Measurements from ENCODE around the gene TUBA4A. TPM values are rescaled to one million over a fixed set of nuclear protein-coding genes. Genes with fewer than 3 reads are reported as not detected.

TUBA4A gene
- total and polyA plus RNA-seq, 9 of the 15 experiments (the other 6 are each of a cell fraction or from before 2014, with no cell fraction given) = 25.1 to 174 (median 42.4) TPM

DNA sequence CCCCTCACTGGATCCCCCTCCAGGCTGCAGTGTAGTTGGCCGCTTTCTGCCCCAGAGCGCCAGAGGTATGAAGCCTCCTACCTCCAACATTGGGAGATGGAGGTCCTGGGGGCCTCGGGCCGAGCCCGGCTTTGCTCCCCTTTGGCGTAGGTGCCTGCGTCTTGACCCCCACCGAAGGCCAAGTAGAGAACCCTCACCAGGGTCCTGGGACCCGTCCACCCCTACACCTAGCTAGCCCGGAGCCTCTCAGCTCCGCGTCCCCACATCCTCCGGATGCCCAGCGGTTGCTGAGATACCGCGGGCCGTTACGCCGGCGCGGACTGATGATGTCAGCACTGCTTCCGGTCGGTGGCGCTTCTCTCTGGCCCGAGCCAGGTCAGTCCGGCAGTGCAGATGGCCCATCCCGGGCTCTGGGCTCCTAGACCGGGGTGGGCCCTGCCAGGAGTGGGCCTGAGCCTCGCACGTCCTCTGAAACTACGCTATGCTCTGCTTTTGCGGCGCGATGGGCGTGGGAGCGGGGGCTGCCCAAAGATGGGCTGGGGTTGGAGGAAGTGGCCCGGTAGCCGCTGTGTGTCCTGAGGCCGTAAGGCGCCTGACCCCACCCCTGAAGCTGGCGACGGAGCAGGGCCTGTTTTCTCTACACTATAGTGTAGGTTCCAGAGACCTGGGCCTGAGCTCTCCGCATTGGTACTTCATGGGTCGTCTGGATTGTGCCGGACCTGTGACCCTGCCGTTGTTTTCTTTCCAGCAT lies 8.4 kb downstream of the TUBA4A start, which contains the start of the genes GLB1L and STK16 (continued):
- TF ChIP-seq, protein P1, sequence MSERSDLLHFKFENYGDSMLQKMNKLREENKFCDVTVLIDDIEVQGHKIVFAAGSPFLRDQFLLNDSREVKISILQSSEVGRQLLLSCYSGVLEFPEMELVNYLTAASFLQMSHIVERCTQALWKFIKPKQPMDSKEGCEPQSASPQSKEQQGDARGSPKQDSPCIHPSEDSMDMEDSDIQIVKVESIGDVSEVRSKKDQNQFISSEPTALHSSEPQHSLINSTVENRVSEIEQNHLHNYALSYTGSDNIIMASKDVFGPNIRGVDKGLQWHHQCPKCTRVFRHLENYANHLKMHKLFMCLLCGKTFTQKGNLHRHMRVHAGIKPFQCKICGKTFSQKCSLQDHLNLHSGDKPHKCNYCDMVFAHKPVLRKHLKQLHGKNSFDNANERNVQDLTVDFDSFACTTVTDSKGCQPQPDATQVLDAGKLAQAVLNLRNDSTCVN (CRISPR knock-in tag; IDR thresholded peaks at IDR 0.05) = no peak
- no peak for TF ChIP-seq FOSL1 (tag; conservative IDR thresholded peaks at IDR 0.05)
- TF ChIP-seq POU5F1 (IDR thresholded peaks at IDR 0.05; ENCODE audit: borderline replicate concordance, low read depth, low read length, partially characterized antibody) = no peak
- TF ChIP-seq, protein P2, sequence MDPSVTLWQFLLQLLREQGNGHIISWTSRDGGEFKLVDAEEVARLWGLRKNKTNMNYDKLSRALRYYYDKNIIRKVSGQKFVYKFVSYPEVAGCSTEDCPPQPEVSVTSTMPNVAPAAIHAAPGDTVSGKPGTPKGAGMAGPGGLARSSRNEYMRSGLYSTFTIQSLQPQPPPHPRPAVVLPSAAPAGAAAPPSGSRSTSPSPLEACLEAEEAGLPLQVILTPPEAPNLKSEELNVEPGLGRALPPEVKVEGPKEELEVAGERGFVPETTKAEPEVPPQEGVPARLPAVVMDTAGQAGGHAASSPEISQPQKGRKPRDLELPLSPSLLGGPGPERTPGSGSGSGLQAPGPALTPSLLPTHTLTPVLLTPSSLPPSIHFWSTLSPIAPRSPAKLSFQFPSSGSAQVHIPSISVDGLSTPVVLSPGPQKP (CRISPR knock-in tag; IDR thresholded peaks at IDR 0.05) = peak; percentile 98
- TF ChIP-seq, protein P3, sequence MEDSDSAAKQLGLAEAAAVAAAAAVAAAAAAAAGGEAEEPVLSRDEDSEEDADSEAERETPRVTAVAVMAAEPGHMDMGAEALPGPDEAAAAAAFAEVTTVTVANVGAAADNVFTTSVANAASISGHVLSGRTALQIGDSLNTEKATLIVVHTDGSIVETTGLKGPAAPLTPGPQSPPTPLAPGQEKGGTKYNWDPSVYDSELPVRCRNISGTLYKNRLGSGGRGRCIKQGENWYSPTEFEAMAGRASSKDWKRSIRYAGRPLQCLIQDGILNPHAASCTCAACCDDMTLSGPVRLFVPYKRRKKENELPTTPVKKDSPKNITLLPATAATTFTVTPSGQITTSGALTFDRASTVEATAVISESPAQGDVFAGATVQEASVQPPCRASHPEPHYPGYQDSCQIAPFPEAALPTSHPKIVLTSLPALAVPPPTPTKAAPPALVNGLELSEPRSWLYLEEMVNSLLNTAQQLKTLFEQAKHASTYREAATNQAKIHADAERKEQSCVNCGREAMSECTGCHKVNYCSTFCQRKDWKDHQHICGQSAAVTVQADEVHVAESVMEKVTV (CRISPR knock-in tag; IDR thresholded peaks at IDR 0.05) = no peak
- peak; percentile 86 for TF ChIP-seq POLR2B (IDR thresholded peaks at IDR 0.05; ENCODE audit: low read depth, partially characterized antibody)
- TF ChIP-seq NCOA4 (IDR thresholded peaks at IDR 0.05; ENCODE audit: partially characterized antibody) = no peak
- no peak for TF ChIP-seq MCM3 (IDR thresholded peaks at IDR 0.05)
- TF ChIP-seq, protein P4, sequence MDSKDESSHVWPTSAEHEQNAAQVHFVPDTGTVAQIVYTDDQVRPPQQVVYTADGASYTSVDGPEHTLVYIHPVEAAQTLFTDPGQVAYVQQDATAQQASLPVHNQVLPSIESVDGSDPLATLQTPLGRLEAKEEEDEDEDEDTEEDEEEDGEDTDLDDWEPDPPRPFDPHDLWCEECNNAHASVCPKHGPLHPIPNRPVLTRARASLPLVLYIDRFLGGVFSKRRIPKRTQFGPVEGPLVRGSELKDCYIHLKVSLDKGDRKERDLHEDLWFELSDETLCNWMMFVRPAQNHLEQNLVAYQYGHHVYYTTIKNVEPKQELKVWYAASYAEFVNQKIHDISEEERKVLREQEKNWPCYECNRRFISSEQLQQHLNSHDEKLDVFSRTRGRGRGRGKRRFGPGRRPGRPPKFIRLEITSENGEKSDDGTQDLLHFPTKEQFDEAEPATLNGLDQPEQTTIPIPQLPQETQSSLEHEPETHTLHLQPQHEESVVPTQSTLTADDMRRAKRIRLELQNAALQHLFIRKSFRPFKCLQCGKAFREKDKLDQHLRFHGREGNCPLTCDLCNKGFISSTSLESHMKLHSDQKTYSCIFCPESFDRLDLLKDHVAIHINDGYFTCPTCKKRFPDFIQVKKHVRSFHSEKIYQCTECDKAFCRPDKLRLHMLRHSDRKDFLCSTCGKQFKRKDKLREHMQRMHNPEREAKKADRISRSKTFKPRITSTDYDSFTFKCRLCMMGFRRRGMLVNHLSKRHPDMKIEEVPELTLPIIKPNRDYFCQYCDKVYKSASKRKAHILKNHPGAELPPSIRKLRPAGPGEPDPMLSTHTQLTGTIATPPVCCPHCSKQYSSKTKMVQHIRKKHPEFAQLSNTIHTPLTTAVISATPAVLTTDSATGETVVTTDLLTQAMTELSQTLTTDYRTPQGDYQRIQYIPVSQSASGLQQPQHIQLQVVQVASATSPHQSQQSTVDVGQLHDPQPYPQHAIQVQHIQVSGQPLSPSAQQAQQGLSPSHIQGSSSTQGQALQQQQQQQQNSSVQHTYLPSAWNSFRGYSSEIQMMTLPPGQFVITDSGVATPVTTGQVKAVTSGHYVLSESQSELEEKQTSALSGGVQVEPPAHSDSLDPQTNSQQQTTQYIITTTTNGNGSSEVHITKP (IDR thresholded peaks at IDR 0.05; ENCODE audit: partially characterized antibody) = peak; percentile 50
- TF ChIP-seq ZNF444 (CRISPR knock-in tag; IDR thresholded peaks at IDR 0.05) = no peak
- TF ChIP-seq RFX1 (IDR thresholded peaks at IDR 0.05) = peak; percentile 88
- TF ChIP-seq, protein P5, sequence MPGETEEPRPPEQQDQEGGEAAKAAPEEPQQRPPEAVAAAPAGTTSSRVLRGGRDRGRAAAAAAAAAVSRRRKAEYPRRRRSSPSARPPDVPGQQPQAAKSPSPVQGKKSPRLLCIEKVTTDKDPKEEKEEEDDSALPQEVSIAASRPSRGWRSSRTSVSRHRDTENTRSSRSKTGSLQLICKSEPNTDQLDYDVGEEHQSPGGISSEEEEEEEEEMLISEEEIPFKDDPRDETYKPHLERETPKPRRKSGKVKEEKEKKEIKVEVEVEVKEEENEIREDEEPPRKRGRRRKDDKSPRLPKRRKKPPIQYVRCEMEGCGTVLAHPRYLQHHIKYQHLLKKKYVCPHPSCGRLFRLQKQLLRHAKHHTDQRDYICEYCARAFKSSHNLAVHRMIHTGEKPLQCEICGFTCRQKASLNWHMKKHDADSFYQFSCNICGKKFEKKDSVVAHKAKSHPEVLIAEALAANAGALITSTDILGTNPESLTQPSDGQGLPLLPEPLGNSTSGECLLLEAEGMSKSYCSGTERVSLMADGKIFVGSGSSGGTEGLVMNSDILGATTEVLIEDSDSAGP (CRISPR knock-in tag; IDR thresholded peaks at IDR 0.05) = no peak
- no peak for TF ChIP-seq ZNF79 (CRISPR knock-in tag; IDR thresholded peaks at IDR 0.05; ENCODE audit: low read depth)
- TF ChIP-seq, protein P6, sequence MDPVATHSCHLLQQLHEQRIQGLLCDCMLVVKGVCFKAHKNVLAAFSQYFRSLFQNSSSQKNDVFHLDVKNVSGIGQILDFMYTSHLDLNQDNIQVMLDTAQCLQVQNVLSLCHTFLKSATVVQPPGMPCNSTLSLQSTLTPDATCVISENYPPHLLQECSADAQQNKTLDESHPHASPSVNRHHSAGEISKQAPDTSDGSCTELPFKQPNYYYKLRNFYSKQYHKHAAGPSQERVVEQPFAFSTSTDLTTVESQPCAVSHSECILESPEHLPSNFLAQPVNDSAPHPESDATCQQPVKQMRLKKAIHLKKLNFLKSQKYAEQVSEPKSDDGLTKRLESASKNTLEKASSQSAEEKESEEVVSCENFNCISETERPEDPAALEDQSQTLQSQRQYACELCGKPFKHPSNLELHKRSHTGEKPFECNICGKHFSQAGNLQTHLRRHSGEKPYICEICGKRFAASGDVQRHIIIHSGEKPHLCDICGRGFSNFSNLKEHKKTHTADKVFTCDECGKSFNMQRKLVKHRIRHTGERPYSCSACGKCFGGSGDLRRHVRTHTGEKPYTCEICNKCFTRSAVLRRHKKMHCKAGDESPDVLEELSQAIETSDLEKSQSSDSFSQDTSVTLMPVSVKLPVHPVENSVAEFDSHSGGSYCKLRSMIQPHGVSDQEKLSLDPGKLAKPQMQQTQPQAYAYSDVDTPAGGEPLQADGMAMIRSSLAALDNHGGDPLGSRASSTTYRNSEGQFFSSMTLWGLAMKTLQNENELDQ (CRISPR knock-in tag; IDR thresholded peaks at IDR 0.05; ENCODE audit: borderline replicate concordance) = no peak
- TF ChIP-seq POLR2AphosphoS5 (IDR thresholded peaks at IDR 0.05; ENCODE audit: control insufficient read depth, insufficient read depth, low read depth, low read length) = peak; percentile 74
